GM19455 (cell line): ENCODE data around the gene KIAA1755.

Experiments
- ATAC-seq: cut with Tn5 transposase; IDR thresholded peaks from one replicate; pipeline ENCODE4 v1.9.1; 2021; ENCODE audit not compliant: unreplicated experiment

The KIAA1755 gene, protein sequence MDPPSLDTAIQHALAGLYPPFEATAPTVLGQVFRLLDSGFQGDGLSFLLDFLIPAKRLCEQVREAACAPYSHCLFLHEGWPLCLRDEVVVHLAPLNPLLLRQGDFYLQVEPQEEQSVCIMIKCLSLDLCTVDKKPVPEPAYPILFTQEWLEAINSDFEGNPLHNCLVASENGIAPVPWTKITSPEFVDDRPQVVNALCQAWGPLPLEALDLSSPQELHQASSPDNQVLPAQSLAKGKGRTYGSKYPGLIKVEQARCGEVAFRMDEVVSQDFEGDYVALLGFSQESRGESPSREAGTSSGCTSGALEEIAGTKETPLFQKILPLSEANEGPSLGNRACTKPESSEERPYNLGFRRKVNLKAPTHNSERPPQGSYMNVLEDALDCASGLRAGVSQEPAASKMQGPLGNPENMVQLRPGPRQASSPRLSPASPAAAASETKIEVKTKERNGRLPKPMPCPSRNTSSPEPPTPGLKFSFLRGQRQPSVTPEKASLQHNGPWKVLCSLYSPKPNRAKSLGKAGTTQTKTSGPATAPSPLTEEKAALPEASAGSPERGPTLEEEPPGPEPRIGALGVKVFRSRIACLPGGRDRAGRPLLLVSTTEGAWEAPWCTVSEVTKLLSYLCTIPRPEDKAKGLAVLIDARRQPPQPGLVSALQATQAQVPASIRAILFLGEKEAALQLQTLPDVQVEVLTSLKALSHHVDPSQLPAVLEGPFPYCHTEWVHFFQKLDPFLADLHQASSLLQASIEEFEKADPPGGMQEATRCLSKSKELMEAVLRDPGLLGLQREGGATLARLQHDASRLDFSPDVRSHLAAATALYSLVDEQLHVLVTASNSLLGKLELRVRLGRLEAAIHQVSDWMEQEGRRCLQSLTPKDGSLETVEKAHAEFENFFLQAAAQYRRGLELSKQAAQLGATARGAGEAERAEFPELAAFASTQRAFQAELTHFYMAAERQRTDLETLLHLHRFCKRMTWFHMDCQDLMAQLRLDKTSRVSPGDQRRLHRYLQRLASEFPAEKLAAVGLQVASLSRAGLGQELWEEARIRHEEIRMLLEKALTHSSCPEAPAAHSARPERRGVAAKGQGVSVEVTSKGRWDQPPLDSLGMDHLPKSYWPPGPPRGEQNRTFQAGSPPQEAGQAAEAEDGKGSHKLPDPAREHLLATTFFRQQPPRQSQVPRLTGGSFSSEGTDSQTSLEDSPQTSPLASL

DNA sequence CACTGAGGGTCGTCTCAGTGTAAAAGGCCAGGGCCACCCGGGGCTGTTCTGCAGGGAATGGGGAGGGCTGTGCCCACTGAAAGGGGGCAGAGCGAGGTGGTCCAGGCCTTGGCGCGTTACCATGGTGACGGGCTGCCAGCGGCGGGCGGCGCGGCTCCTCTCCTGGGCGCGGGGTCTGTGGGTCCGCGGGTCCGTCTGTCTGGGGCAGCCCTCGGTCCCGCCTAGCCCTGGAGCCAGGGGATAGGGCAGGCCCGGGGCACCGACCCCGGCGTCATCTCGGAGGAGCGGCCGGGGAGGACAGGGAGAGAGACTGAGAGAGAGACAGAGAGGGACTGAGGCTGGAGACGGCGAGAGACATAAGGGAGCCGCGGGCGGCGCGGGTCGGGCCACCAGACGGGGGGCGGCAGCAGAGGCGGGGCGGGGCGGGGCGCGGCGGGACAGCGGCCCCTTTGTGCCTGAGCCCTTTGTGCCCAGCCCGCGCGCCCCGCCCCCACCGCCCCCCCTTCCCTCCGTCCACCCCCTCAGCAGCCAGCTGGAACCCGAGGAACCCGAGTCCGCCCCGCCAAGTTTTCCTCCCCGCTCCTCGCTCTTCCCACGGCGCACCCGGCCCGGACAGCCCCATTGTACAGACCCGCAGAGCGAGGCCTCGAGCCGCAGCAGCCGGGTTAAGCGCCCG is at the start of gene KIAA1755:
Gene KIAA1755 (minus strand): TSS at position 358 of the 676 bp plus-strand sequence. CDS start 235 bp downstream, at position 123.
- no peak for ATAC-seq

- no peak for ATAC-seq
These were observed 47.9 kb upstream of the KIAA1755 start for GRCh38 chr20:38308447-38308846.

DNA sequence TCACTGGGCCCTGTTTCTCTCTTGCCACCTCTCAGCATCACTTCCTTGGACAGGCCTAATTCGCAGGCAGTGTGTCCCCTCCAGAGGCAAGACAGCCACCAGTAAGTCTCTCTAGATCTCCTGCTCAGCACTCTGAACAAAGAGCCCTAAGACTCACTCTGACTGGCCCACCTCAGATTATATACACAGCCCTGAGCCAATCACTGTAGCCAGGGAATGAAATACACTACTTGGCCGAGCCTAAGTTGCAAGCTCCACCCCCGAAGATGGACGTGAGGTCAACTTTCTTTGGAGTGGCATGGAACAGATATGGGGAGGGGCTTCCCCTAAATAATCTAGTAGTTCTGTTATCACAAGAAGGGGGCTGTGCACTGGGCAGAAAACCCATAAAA is 47.5 kb upstream of the KIAA1755 start:
- ATAC-seq = no peak

- ATAC-seq = no peak
These were observed 47.0 kb upstream of the KIAA1755 start for GRCh38 chr20:38307371-38308046.

DNA sequence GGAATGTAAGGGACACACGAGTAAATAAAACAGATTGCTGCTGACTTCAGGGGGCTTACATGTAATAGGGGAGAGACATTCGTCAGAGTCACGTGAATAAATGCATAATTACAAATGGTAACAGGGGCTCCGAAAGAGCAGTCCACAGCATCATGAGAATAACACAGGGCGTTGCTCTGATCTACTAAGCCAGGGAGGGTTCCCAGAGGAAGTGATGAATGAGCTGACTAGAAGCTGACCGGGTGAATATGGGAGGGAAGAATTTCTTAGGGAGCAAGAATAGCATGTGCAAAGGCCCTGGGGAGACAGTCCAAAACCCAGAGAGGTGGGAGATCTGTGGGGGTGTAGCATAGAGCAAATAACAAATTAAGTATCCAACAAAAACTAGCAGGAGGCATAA is 45.8 kb upstream of the KIAA1755 start:
- no peak for ATAC-seq

GRCh38 chr20:38305541-38305940 is 45.0 kb upstream of the KIAA1755 start:
- no peak for ATAC-seq

- ATAC-seq = no peak
These were observed 44.4 kb upstream of the KIAA1755 start for GRCh38 chr20:38304845-38305447.

GRCh38 chr20:38303908-38304379 is 43.4 kb upstream of the KIAA1755 start, which contains the start of gene BPI:
TSS of gene BPI (plus strand) at chr20:38304156. CDS start at chr20:38304224, 68 bp downstream.
- ATAC-seq = no peak

DNA sequence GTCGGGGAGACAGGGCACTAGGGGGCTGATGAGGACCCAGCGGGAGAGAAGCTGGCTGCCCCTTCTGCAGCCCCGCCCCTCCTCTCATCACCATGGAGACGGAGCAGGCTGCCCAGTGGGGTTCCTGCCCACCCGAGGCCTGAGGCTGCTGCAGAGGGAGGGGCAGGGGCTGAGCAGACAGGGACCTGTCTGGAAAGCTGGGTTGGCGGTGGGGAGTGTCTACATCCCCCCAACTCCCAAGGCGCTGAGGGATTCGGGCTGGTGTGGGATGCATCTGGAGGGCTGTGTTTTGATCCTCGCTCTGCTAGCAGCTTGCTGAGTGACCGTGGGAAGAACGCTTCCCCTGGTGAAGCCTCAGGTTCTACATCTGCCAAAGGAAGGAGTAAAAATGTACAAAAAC is 42.3 kb upstream of the KIAA1755 start:
- ATAC-seq = no peak

DNA sequence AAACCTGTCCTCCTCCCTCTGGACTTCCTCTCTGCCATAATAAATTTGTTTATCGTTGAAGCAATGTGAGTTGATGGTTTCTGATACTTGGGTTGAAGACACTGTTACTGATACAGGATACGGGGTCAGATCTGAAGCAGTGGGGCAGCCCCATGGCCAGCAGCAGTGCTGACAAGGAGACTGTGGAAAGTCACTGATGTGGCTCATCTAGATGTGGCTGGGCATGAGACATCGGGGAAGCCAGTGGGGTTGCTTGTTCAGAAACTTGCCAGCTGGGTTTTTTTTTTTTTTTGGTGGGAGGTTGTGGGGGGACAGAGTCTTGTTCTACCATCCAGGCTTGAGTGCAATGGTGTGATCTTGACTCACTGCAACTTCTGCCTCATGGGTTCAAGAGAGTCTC is 40.8 kb upstream of the KIAA1755 start:
- no peak for ATAC-seq

- ATAC-seq = no peak
These were observed 39.9 kb upstream of the KIAA1755 start for GRCh38 chr20:38300438-38300837.

GRCh38 chr20:38299963-38300362 is 39.4 kb upstream of the KIAA1755 start:
- ATAC-seq = no peak

- no peak for ATAC-seq
These were observed 38.3 kb upstream of the KIAA1755 start for GRCh38 chr20:38298768-38299288.

GRCh38 chr20:38297916-38298674 is 37.6 kb upstream of the KIAA1755 start:
- ATAC-seq = no peak

DNA sequence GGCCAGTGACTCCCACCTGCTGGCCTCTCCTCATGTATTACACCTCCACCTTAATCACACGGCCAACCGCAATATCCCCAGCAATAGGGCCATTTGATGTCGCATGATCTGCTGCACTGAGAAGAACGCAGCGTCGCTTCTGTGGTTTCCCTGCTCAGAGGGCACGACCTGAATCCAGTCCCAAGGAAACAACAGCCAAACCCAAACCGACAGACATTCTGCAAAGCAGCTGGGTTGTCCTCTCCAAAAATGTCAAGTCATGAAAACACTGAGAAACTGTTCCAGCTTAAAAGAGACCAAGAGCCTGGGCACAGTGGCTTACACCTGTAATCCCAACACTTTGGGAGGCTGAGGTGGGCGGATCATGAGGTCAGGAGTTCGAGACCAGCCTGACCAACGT is 35.9 kb upstream of the KIAA1755 start:
- no peak for ATAC-seq

GRCh38 chr20:38295811-38296210 is 35.3 kb upstream of the KIAA1755 start:
- no peak for ATAC-seq

DNA sequence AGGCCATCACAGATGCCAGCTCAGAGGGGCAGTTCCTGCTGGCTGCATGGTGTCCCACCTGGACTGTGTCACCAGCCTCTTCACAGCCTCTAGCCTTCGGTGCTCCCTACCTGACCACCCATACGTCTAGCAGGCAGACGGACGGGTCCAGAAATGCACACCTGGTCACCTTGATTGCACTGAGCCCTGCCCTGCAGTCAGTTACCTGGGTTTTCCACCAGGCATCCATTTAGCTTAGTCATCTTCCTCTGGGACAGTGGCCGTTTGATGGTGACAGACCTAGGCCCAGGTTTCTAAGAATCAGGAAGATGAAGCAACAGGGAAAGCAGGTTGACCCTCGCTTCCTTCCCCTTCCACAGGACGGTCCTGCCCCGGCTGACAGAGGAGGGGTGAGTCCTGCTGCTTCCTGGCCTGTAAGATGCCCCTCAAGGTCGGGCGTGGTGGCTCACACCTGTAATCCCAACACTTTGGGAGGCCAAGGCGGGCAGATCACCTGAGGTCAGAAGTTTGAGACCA is 33.6 kb upstream of the KIAA1755 start:
- no peak for ATAC-seq

GRCh38 chr20:38293491-38294065 is 33.0 kb upstream of the KIAA1755 start:
- no peak for ATAC-seq
